GM23248 (cell line): ENCODE results near the gene CXCL1. TPM values are rescaled to one million over a fixed set of nuclear protein-coding genes. Genes with fewer than 3 reads are reported as not detected.

ENCODE experiments used
- DNase-seq: peaks from one replicate; pipeline ENCODE4 v3.0.0-alpha.2; 2015
- H2AFZ ChIP-seq: fragments of 200-600 bp; sonication (generic); 2 replicates; pipeline ENCODE4 v1.6.1; 2016; ENCODE audit warnings: antibody characterized with exemption
- H3F3A ChIP-seq: fragments of 200-600 bp; sonication (generic); 2 replicates; pipeline ENCODE4 v1.6.1; 2016; ENCODE audit warnings: mild to moderate bottlenecking, antibody characterized with exemption, mixed run types; ENCODE audit not compliant: insufficient read depth
- H3K27ac ChIP-seq: fragments of 200-600 bp; sonication (generic); 2 replicates; pipeline ENCODE4 v1.5.1; 2016; ENCODE audit warnings: mild to moderate bottlenecking
- H3K27me3 ChIP-seq: fragments of 200-600 bp; sonication (generic); replicated peaks from 2 replicates; pipeline ENCODE4 v1.6.1; 2016; ENCODE audit warnings: mild to moderate bottlenecking; ENCODE audit not compliant: insufficient read depth
- H3K36me3 ChIP-seq: fragments of 200-600 bp; sonication (generic); 2 replicates; pipeline ENCODE4 v1.6.1; 2016; ENCODE audit warnings: low read depth, mild to moderate bottlenecking
- H3K4me1 ChIP-seq: fragments of 200-600 bp; sonication (generic); 2 replicates; pipeline ENCODE4 v1.6.1; 2016; ENCODE audit warnings: mild to moderate bottlenecking; ENCODE audit not compliant: insufficient read depth
- H3K4me2 ChIP-seq: fragments of 200-600 bp; sonication (generic); one replicate; pipeline ENCODE4 v1.6.1; 2016; ENCODE audit warnings: mild to moderate bottlenecking; ENCODE audit not compliant: unreplicated experiment
- H3K4me3 ChIP-seq: fragments of 200-600 bp; sonication (generic); 2 replicates; pipeline ENCODE4 v1.5.1; 2016; ENCODE audit warnings: mild to moderate bottlenecking
- H3K79me2 ChIP-seq: fragments of 200-600 bp; sonication (generic); 2 replicates; pipeline ENCODE4 v1.6.1; 2016; ENCODE audit warnings: mild to moderate bottlenecking; ENCODE audit not compliant: insufficient read depth
- H3K9ac ChIP-seq: fragments of 200-600 bp; sonication (generic); 2 replicates; pipeline ENCODE4 v1.6.1; 2016; ENCODE audit warnings: mild to moderate bottlenecking
- H3K9me2 ChIP-seq: fragments of 200-600 bp; sonication (generic); 2 replicates; pipeline ENCODE4 v1.6.1; 2016; ENCODE audit warnings: mixed run types, mild to moderate bottlenecking, moderate library complexity; ENCODE audit not compliant: insufficient read depth
- H3K9me3 ChIP-seq: fragments of 200-600 bp; sonication (generic); one replicate; pipeline ENCODE4 v1.6.1; 2017; ENCODE audit warnings: low read depth
- H4K20me1 ChIP-seq: fragments of 200-600 bp; sonication (generic); 2 replicates; pipeline ENCODE4 v1.6.0; 2016; ENCODE audit not compliant: insufficient read depth
- EZH2 ChIP-seq: fragments of 200-600 bp; sonication (generic); IDR thresholded peaks from 2 replicates; pipeline ENCODE4 v1.6.1; 2018; ENCODE audit warnings: antibody characterized with exemption, mild to moderate bottlenecking; ENCODE audit not compliant: insufficient read depth, poor library complexity, severe bottlenecking
- EZH2phosphoT487 ChIP-seq: fragments of 200-600 bp; sonication (generic); IDR thresholded peaks from 2 replicates; pipeline ENCODE4 v1.6.1; 2018; ENCODE audit warnings: antibody characterized with exemption, moderate library complexity, mild to moderate bottlenecking, low read depth; ENCODE audit not compliant: insufficient read depth
- WGBS, 2 experiments: methylation state at CpG; one replicate each; pipeline ENCODE4 v1.1.6; 2015 to 2017; ENCODE audit warnings: low lambda C conversion rate in 2 of 2, low coverage in 1 of 2; ENCODE audit errors: missing lambda C conversion rate in 2 of 2; 5-methylcytosine and 5-hydroxymethylcytosine counted together
- in situ Hi-C: fragments of 300-500 bp; cut with MboI; formaldehyde crosslinking; loops from 2 replicates; pipeline ENCODE4 v1.15.0; 2020
- polyA plus RNA-seq: library from polyadenylated mRNA; unstranded; fragments of >200 nt; fragmentation: Nextera tagmentation; extraction: Ambion mirVana; gene quantifications from 2 replicates; pipeline ENCODE4 v1.2.1, GENCODE V29; 2016
- total RNA-seq: library from RNA; depleted of rRNA; stranded (reverse); fragments of >200 nt; shearing (Covaris generic); gene quantifications from 2 replicates; pipeline ENCODE4 v1.2.3, GENCODE V29; 2014

The CXCL1 gene
- total and polyA plus RNA-seq, 2 experiments from 2014 or later, result 12.6 to 14.8 TPM

DNA sequence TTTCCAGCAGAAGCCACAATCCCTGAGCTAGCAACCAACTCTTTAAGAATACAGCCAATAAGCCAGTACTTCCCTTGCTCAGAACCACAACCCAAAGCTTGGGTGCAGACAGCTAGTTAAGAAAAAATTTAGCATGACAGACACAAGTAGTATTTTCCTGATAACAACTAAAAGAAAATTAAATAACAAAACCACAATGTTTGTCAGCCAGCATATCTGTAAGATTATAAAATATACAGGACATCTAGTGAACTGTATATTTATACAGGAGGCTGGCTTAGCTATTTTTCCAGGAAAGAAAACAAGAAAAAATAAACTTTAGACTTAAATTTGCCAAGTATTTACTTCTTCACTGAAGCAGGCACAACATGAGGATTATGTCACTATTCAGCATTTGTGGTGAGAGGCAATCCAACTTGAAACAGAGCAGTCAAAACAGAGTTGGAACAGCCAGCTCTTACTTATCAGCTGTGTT, 9.5 kb upstream of the CXCL1 start:
- in situ Hi-C loops, result no loop called here
- no peak for TF ChIP-seq EZH2phosphoT487
- no peak for TF ChIP-seq EZH2
- Histone ChIP-seq H2AFZ (no peak overlapping the region), H3K79me2 (no peaks in the 10 kb centered on the region), H3K27ac (0 out of 2 replicates have a peak overlapping the region, but pooled peaks have one; percentile 3), H3K9me3 (no peaks in the 10 kb centered on the region), H3K9ac (no peak overlapping the region), H4K20me1 (no peaks in the 10 kb centered on the region), H3K27me3 (no peaks in the 10 kb centered on the region), H3F3A (peaks cover 36% of the 10 kb centered on the region), H3K4me2 (peak overlapping the region; percentile 14), H3K9me2 (no peaks in the 10 kb centered on the region), H3K4me1 (peaks cover 25% of the 10 kb centered on the region), H3K36me3 (no peaks in the 10 kb centered on the region), H3K4me3 (no peak overlapping the region)
- DNase-seq, result peak; percentile 47

DNA sequence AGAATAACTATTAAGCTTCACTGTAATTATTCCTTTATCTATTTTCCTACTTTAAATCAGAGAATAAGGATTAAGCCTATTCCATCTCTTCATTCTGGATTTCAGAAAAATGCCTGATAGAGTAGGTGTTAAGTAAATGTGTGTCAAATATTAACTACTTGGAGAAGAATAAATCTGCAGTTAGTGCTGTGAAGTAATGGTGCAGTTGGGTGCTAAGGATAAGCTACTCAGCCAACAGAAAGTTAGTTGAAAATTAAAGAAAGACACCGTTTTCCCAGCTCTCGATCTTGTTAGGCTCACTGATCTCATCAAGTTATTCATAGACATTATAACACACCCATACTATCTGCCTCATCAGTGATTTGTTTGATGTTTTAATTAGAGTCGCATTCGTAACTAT, 9.0 kb upstream of the CXCL1 start:
- WGBS, 2 experiments, result 40 to 43% methylated on average over 4 of the region's 4 CpGs

DNA sequence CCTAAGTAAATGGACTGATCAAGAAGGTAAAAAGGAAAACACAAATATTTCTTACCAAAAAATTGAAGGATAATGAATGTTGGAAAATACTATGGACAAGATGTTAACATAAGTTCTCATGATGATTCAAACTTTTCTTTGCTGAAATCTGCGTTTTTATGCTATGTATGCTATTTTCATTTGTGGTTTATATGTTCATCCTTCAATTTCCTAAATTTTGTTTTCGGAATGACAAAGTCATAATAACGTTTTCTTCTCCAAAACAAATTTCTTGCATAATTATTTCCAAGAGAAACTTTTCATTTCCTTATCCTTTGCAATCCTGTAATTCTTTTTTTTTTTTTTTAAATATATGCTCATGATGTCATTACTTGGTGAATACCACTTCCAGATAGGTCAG, 8.3 kb upstream of the CXCL1 start:
- in situ Hi-C loops, result no loop called here
- no peaks in the 10 kb centered on the region for H3K36me3 ChIP-seq
- no peak overlapping the region for H2AFZ ChIP-seq
- TF ChIP-seq EZH2phosphoT487, result no peak
- no peak for TF ChIP-seq EZH2
- no peak overlapping the region for H3K9ac ChIP-seq
- no peak overlapping the region for H3K27ac ChIP-seq
- DNase-seq, result no peak
- peaks cover 24% of the 10 kb centered on the region for H3K4me1 ChIP-seq
- no peaks in the 10 kb centered on the region for H3K27me3 ChIP-seq
- no peak overlapping the region for H3K4me2 ChIP-seq
- WGBS, 2 experiments, result 94 to 97% methylated on average over 3 of the region's 3 CpGs
- no peaks in the 10 kb centered on the region for H3K9me2 ChIP-seq
- H3F3A ChIP-seq, result peaks cover 30% of the 10 kb centered on the region
- no peak overlapping the region for H3K4me3 ChIP-seq
- H3K9me3 ChIP-seq, result no peaks in the 10 kb centered on the region
- no peaks in the 10 kb centered on the region for H3K79me2 ChIP-seq
- H4K20me1 ChIP-seq, result no peaks in the 10 kb centered on the region

More for the DNA sequence above, 9.0 kb upstream of the CXCL1 start:
- Histone ChIP-seq H3K27ac (no peak overlapping the region), H2AFZ (no peak overlapping the region), H3K4me1 (peaks cover 25% of the 10 kb centered on the region), H3K36me3 (no peaks in the 10 kb centered on the region), H3K4me3 (no peak overlapping the region), H3F3A (peaks cover 36% of the 10 kb centered on the region), H4K20me1 (no peaks in the 10 kb centered on the region), H3K9me3 (no peaks in the 10 kb centered on the region), H3K9ac (no peak overlapping the region), H3K4me2 (peak overlapping the region; percentile 14), H3K9me2 (no peaks in the 10 kb centered on the region), H3K79me2 (no peaks in the 10 kb centered on the region), H3K27me3 (no peaks in the 10 kb centered on the region)
- in situ Hi-C loops, result no loop called here
- TF ChIP-seq EZH2 (no peak), EZH2phosphoT487 (no peak)
- DNase-seq, result no peak

GRCh38 chr4:73862322-73862721, 6.9 kb upstream of the CXCL1 start:
- WGBS, 2 experiments, result 94 to 100% methylated on average over 1 of the region's 1 CpG
- no peaks in the 10 kb centered on the region for H3K27me3 ChIP-seq
- in situ Hi-C loops, result no loop called here
- H3K9ac ChIP-seq, result no peak overlapping the region
- no peaks in the 10 kb centered on the region for H3K79me2 ChIP-seq
- H4K20me1 ChIP-seq, result no peaks in the 10 kb centered on the region
- TF ChIP-seq EZH2 (no peak), EZH2phosphoT487 (no peak)
- H3F3A ChIP-seq, result peaks cover 16% of the 10 kb centered on the region
- H3K4me3 ChIP-seq, result no peak overlapping the region
- H3K36me3 ChIP-seq, result no peaks in the 10 kb centered on the region
- no peaks in the 10 kb centered on the region for H3K9me2 ChIP-seq
- no peak overlapping the region for H3K27ac ChIP-seq
- H3K9me3 ChIP-seq, result no peaks in the 10 kb centered on the region
- H3K4me1 ChIP-seq, result peaks cover 14% of the 10 kb centered on the region
- H3K4me2 ChIP-seq, result no peak overlapping the region
- peak; percentile 52 for DNase-seq
- no peak overlapping the region for H2AFZ ChIP-seq

- H3K4me1 ChIP-seq, result peaks cover 9% of the 10 kb centered on the region
- H3K79me2 ChIP-seq, result no peaks in the 10 kb centered on the region
- H3F3A ChIP-seq, result peaks cover 10% of the 10 kb centered on the region
- no peaks in the 10 kb centered on the region for H3K9me3 ChIP-seq
- 91 to 94% methylated on average over 2 of the region's 2 CpGs for WGBS, 2 experiments
- TF ChIP-seq EZH2phosphoT487 (no peak), EZH2 (no peak)
- no peaks in the 10 kb centered on the region for H3K36me3 ChIP-seq
- no peaks in the 10 kb centered on the region for H3K9me2 ChIP-seq
- H3K4me2 ChIP-seq, result no peak overlapping the region
- no peak for DNase-seq
- H4K20me1 ChIP-seq, result no peaks in the 10 kb centered on the region
- no peak overlapping the region for H3K27ac ChIP-seq
- no peaks in the 10 kb centered on the region for H3K27me3 ChIP-seq
- H3K4me3 ChIP-seq, result no peak overlapping the region
- H2AFZ ChIP-seq, result no peak overlapping the region
- no peak overlapping the region for H3K9ac ChIP-seq
- in situ Hi-C loops, result no loop called here
Observed at GRCh38 chr4:73864365-73864764, 4.8 kb upstream of the CXCL1 start.
